GM12891 (cell line): ENCODE measurements around the gene PDCL2.
"Not testable (repeated sequence)": the region's sequence is repeated elsewhere in the genome, so short reads cannot be mapped to it uniquely, and the experiment has no call there.

Experiments
- POLR2A ChIP-seq: IDR thresholded peaks from 2 replicates; pipeline ENCODE4 v1.6.1; 2011; ENCODE audit warnings: low read depth, low read length, control low read depth
- POLR2AphosphoS5 ChIP-seq: IDR thresholded peaks from 2 replicates; pipeline ENCODE4 v1.6.1; 2011; ENCODE audit warnings: low read depth, low read length, control low read depth
- SPI1 ChIP-seq: IDR thresholded peaks from 2 replicates; pipeline ENCODE4 v1.6.1; 2011; ENCODE audit warnings: low read depth, low read length, control low read depth
- TAF1 ChIP-seq: IDR thresholded peaks from 2 replicates; pipeline ENCODE4 v1.6.1; 2011; ENCODE audit warnings: low read depth, low read length, control low read depth

DNA sequence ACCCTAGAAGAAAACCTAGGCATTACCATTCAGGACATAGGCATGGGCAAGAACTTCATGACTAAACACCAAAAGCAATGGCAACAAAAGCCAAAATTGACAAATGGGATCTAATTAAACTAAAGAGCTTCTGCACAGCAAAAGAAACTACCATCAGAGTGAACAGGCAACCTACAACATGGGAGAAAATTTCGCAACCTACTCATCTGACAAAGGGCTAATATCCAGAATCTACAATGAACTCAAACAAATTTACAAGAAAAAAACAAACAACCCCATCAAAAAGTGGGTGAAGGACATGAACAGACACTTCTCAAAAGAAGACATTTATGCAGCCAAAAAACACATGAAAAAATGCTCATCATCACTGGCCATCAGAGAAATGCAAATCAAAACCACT is 32.0 kb upstream of the PDCL2 start:
- not testable (repeated sequence) for TF ChIP-seq SPI1, POLR2A, POLR2AphosphoS5, TAF1
